Activated CD8-positive, alpha-beta memory T cell treated with anti-CD3 and anti-CD28 coated beads, Interleukin-2, amount 50 U/mL, for 1 hour (primary cell): Measurements from ENCODE around the gene ATXN7L3.

Source experiments
- DNase-seq: peaks from one replicate; pipeline ENCODE4 v3.0.0-alpha.2; 2020; ENCODE audit errors: extremely low read depth

ATXN7L3 gene

GRCh38 chr17:44218344-44219107, 18.8 kb upstream of the ATXN7L3 start:
- DNase-seq, result no peak

GRCh38 chr17:44217738-44218343, 18.2 kb upstream of the ATXN7L3 start:
- DNase-seq, result no peak

- DNase-seq, result no peak
These were observed 17.0 kb upstream of the ATXN7L3 start for GRCh38 chr17:44216694-44217093.

GRCh38 chr17:44216173-44216572, 16.5 kb upstream of the ATXN7L3 start:
- DNase-seq, result no peak

GRCh38 chr17:44214896-44215295, 15.2 kb upstream of the ATXN7L3 start:
- no peak for DNase-seq

- no peak for DNase-seq
These were observed 14.5 kb upstream of the ATXN7L3 start for GRCh38 chr17:44214230-44214494.

- DNase-seq, result no peak
These were observed 13.9 kb upstream of the ATXN7L3 start for GRCh38 chr17:44213403-44214229.

- DNase-seq, result no peak
These were observed 13.1 kb upstream of the ATXN7L3 start for GRCh38 chr17:44212507-44213402.

- DNase-seq, result no peak
These were observed 11.9 kb upstream of the ATXN7L3 start for GRCh38 chr17:44211281-44212265.

GRCh38 chr17:44210342-44211192, 10.9 kb upstream of the ATXN7L3 start:
- DNase-seq, result no peak

- no peak for DNase-seq
These were observed 10.2 kb upstream of the ATXN7L3 start for GRCh38 chr17:44209786-44210341.

- DNase-seq, result no peak
These were observed 8.1 kb upstream of the ATXN7L3 start for GRCh38 chr17:44207743-44208142.

GRCh38 chr17:44207319-44207718, 7.6 kb upstream of the ATXN7L3 start:
- DNase-seq, result no peak

- DNase-seq, result no peak
These were observed 7.1 kb upstream of the ATXN7L3 start for GRCh38 chr17:44206825-44207155.

GRCh38 chr17:44205962-44206824, 6.5 kb upstream of the ATXN7L3 start:
- DNase-seq, result no peak

GRCh38 chr17:44204441-44204882, 4.8 kb upstream of the ATXN7L3 start:
- DNase-seq, result no peak

- DNase-seq, result no peak
These were observed 4.2 kb upstream of the ATXN7L3 start for GRCh38 chr17:44203731-44204440.

- DNase-seq, result no peak
These were observed 3.1 kb upstream of the ATXN7L3 start for GRCh38 chr17:44202756-44203155.
